ENCODE data around the gene TXNDC17.

DNA sequence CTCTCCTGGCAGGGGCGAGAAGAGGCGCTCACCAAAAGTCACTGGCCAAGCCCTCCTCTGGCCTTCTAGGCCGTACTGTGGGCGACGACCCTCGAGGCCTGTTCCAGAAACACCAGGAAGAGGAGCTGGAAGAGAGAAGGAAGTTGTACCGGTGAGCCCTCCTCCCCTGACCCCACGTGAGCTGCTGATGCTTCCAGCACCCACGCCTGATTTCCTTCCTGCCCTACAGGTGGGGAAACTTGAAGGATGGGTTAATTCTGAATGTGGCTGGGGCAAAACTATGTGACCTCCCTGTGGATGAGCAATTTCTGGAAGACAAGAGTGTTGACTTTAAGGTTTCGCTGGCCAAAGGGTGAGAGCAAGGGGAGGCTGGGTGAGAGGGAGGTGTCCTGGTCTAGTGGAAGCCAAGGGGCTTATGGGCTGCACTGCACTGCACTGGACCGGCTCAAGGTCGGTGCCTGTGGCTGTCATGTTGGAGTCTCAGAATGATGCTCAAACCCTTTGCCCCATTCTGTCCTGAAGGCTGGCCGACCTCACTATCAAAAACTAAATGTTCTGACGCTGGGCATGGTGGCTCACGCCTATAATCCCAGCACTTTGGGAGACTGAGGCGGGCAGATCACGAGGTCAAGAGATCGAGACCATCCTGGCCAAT, 16.9 kb downstream of the TXNDC17 start:
- TF ChIP-seq, protein P1, sequence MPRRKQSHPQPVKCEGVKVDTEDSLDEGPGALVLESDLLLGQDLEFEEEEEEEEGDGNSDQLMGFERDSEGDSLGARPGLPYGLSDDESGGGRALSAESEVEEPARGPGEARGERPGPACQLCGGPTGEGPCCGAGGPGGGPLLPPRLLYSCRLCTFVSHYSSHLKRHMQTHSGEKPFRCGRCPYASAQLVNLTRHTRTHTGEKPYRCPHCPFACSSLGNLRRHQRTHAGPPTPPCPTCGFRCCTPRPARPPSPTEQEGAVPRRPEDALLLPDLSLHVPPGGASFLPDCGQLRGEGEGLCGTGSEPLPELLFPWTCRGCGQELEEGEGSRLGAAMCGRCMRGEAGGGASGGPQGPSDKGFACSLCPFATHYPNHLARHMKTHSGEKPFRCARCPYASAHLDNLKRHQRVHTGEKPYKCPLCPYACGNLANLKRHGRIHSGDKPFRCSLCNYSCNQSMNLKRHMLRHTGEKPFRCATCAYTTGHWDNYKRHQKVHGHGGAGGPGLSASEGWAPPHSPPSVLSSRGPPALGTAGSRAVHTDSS (tag by site-specific recombination; IDR thresholded peaks at IDR 0.05) = no peak
- TF ChIP-seq ZNF175 (tag by site-specific recombination; IDR thresholded peaks at IDR 0.05) (no peak), ZNF157 (tag by site-specific recombination; IDR thresholded peaks at IDR 0.05) (no peak), GLI4 (tag by site-specific recombination; IDR thresholded peaks at IDR 0.05) (no peak), TRIM28 (IDR thresholded peaks at IDR 0.05; ENCODE audit: borderline replicate concordance, low read length) (no peak), ZNF629 (tag by site-specific recombination; IDR thresholded peaks at IDR 0.05) (no peak), EGR2 (tag by site-specific recombination; IDR thresholded peaks at IDR 0.05; ENCODE audit: low read depth) (no peak)
- TF ChIP-seq, protein P2, sequence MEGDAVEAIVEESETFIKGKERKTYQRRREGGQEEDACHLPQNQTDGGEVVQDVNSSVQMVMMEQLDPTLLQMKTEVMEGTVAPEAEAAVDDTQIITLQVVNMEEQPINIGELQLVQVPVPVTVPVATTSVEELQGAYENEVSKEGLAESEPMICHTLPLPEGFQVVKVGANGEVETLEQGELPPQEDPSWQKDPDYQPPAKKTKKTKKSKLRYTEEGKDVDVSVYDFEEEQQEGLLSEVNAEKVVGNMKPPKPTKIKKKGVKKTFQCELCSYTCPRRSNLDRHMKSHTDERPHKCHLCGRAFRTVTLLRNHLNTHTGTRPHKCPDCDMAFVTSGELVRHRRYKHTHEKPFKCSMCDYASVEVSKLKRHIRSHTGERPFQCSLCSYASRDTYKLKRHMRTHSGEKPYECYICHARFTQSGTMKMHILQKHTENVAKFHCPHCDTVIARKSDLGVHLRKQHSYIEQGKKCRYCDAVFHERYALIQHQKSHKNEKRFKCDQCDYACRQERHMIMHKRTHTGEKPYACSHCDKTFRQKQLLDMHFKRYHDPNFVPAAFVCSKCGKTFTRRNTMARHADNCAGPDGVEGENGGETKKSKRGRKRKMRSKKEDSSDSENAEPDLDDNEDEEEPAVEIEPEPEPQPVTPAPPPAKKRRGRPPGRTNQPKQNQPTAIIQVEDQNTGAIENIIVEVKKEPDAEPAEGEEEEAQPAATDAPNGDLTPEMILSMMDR (tag by site-specific recombination; IDR thresholded peaks at IDR 0.05) = no peak
- TF ChIP-seq, protein P3, sequence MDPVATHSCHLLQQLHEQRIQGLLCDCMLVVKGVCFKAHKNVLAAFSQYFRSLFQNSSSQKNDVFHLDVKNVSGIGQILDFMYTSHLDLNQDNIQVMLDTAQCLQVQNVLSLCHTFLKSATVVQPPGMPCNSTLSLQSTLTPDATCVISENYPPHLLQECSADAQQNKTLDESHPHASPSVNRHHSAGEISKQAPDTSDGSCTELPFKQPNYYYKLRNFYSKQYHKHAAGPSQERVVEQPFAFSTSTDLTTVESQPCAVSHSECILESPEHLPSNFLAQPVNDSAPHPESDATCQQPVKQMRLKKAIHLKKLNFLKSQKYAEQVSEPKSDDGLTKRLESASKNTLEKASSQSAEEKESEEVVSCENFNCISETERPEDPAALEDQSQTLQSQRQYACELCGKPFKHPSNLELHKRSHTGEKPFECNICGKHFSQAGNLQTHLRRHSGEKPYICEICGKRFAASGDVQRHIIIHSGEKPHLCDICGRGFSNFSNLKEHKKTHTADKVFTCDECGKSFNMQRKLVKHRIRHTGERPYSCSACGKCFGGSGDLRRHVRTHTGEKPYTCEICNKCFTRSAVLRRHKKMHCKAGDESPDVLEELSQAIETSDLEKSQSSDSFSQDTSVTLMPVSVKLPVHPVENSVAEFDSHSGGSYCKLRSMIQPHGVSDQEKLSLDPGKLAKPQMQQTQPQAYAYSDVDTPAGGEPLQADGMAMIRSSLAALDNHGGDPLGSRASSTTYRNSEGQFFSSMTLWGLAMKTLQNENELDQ (tag by site-specific recombination; IDR thresholded peaks at IDR 0.05; ENCODE audit: low read depth) = no peak
- TF ChIP-seq, protein P4, sequence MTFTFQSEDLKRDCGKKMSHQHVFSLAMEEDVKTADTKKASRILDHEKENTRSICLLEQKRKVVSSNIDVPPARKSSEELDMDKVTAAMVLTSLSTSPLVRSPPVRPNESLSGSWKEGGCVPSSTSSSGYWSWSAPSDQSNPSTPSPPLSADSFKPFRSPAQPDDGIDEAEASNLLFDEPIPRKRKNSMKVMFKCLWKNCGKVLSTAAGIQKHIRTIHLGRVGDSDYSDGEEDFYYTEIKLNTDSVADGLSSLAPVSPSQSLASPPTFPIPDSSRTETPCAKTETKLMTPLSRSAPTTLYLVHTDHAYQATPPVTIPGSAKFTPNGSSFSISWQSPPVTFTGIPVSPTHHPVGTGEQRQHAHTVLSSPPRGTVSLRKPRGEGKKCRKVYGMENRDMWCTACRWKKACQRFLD (tag by site-specific recombination; IDR thresholded peaks at IDR 0.05) = no peak
